ENCODE results near the gene ACAA1.
A peak's percentile ranks its signal among the peaks of the same experiment; 100 is the strongest.
"Not testable (repeated sequence)": the region's sequence is repeated elsewhere in the genome, so short reads cannot be mapped to it uniquely, and the experiment has no call there.

The ACAA1 gene

DNA sequence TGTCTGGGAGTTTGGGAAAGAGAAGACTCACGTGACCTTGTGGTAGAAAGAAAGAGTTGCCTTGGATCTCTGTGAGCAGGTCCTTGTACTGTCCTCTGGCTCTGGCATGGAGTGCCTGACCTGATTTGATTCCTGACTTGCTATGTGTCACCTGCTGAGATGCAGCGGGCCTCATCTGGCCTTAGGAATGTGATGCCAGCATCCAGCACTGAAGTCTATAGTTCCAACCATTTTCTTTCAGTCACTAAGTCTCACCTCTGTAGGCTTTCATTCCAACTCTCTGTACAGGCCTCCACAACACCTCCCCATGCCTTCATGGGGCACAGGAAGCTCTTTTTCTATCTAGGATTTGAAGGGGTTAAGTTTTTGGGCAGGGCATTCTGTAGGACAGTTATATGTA lies 16.3 kb upstream of the ACAA1 start:
- no peak for DNase-seq

DNA sequence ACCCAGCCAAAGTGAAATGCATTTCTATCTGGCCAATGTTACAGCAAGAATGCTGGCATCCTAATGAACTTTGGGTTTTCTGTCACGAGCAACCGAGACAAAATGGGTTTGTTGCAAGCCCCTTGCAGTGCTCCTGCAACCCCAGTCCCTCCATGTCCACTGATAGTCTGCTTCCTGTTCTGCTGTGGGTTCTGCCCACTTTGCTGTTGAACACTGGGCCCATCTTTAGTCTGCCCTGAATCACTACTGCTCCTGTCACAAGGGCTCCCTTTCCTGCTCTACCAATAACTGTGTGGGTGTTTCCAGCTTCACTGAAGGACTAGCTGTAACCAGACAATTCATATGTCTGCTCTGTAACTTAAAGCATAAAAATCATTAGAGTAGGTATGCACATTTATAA lies 15.7 kb upstream of the ACAA1 start:
- DNase-seq = no peak

DNA sequence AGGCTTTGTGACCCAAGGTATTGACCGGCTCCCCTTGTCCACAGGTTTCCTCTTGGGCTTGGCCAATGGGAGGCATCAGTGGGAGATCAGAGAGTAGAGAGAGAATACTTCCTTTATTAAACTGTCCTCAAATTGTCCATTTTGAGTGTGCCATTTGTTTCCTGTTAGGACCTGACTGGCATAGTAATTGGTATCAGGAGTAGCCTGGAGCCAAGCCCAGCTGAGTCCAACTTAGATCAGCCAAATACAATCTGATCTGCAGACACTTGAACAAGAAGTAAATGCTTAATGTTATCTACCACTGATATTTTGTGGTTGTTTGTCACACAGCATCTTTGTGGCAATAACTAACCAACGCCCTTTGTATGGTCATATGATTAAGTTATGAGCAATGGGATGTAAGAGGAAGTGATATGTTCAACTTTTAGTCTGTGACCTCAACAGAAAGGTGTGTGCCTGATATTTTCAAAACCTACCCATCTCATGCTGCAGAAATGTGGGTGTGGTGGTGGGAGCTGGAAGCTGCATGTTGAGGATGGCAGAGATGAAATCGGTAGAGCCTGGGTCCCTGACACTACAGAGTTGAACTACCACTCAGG lies 14.8 kb upstream of the ACAA1 start:
- no peak for DNase-seq

DNA sequence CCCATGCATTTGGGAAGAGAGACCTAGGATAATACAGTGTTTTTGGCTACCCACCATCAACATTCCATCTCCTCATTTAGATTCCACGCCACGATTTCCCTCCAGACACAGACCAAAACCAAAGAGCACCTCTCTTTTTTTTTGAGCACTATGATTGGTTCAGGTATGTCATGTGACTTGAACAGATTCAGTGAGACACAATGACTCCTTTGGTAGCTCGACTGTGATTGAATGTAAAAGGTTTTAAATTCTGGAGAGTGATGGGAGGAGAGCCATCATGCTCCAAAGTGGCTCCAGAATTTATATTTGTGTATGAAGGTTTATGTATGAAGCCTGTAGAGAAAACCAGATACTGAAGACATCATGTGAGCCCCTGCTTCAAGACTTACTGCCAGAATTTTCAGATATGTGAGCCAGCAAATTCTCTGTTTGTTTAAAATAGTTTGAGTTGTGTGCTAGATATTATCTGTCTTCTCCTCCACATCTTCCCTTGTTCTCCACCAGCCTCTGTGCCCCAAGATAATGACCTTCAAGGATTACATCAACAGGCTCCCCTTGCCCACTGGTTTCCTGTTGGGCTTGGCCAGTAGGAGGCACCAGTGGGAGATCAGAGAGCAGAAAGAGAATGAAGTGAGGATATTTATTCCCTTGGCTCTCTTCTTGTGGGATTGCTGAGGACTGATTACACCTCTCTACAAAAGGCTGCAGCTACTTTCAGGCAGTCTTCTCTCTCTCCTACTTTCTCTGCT lies 14.0 kb upstream of the ACAA1 start:
- no peak for DNase-seq

DNA sequence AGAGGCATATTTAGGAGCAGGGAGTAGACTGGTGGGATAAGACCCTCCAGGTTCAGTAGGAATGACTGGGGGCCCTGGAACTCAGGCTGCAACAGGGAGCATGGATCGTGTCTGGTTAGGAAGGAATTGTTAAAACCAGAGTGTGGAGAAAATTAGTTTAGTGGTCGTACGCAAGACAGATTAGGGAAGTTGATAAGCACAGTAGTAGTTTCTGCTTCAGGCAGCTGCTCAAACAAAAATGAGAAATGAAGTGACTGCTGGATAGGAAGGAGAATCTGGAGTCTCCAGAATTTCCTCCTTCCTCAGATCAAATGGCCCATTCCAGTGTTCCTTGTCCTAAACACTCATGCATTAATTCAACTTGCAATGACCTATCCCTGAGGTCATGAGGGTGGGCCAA lies 12.8 kb upstream of the ACAA1 start:
- no peak for DNase-seq

DNA sequence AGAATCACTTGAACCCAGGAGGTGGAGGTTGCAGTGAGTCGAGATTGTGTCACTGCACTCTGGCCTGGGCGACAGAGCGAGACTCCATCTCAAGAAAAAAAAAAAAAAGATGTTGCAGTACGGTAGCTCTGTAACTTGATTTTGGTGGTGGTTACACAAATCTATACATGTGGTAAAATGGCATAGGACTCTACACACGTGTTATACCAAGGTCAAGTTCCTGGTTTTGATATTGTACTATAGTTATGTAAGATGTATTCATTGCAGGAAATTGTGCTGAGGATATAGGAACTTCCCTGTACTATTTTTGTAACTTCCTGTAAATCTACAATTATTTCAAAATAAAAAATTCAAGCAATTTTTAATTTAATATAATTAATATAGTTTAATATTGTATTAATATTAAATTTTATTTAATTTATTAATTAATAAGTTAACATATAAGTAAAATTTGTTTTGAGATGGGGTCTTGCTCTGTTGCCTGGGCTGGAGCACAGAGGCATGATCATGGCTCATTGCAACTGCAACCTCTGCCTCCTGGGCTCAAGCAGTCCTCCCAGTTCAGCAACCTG lies 11.5 kb upstream of the ACAA1 start:
- no peak for DNase-seq

DNA sequence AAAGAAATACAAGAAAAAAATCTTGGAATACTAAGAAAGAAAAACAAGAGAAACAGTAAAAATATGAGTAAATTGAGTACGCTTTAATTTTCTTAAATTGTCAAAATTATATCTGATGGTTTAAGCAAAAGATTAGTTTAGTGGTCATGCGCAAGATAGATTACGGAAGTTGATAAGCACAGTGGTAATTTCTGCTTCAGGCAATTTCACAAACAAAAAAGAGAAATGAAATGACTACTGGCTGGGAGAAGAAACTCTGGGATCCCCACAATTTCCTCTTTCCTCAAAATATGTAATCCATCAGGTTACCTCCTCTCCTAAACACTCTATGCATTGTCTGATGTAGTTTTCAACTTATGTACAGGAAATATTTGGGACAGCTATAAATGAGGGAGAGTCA lies 10.5 kb upstream of the ACAA1 start:
- no peak for DNase-seq

DNA sequence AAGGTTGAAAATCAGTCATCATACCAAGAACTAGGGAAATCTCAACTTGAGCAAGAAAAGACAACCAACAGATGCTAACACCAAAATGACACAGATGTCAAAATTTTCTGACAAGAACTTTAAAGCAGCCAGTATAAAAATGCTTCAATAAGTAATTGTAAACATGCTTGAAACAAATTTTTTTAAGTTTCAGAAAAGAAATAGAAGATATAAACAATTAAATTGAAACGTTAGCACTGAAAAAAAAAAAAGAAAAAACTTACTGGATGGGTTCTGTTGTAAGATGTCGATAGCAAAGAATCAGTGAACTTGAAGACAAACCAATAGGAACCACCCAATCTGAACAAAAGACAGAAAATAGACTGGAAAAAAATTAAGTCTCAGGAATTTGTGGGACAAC lies 9.6 kb upstream of the ACAA1 start:
- DNase-seq = no peak

DNA sequence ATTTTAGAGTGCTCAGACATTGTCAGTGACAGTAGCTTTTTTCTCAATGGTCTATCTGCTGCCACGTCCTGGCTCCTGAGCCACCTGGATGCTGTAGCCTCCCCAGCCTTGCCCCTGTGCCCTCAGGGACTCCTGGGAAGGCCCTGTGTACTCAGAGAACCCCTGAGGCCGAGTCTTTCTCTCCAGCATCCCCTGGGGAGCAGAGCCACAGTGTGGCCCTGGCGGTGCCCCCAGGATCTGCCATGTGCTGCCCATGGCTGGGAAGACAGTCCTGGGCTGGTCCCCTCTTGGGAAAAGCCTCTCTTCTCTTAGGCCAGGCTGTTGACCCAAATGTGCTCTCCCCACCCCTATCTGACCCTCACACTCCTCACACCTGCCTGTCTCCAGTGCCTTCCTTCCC lies 6.6 kb upstream of the ACAA1 start:
- DNase-seq = no peak

DNA sequence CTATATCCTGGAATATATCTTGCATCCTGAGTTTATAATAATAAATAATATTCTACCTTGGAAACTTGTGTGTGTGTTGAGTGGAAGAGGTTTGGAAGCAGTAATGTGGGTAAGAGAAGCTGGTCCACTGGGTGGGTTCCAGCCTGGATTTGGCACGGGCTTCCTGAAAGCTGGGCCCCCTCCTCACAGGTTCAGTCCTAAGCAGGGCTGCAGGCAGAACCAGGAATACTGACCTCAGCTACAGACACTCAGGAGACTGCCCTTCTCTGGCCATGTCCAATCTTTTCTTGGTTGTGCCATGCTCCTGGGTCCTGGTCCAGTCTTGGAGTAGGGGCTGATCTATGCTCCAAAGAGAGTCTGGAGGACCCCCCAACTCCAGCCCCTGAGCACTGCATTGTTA lies 6.0 kb upstream of the ACAA1 start:
- no peak for DNase-seq

DNA sequence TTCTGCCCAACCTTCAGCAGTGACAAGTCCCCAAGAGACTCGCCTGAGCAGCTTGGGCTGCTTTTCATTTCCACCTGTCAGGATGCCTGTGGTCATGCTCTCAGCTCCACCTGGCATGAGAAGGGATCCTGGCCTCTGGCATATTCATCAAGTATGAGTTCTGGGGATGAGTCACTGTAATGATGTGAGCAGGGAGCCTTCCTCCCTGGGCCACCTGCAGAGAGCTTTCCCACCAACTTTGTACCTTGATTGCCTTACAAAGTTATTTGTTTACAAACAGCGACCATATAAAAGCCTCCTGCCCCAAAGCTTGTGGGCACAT lies 5.0 kb upstream of the ACAA1 start:
- DNase-seq = no peak

DNA sequence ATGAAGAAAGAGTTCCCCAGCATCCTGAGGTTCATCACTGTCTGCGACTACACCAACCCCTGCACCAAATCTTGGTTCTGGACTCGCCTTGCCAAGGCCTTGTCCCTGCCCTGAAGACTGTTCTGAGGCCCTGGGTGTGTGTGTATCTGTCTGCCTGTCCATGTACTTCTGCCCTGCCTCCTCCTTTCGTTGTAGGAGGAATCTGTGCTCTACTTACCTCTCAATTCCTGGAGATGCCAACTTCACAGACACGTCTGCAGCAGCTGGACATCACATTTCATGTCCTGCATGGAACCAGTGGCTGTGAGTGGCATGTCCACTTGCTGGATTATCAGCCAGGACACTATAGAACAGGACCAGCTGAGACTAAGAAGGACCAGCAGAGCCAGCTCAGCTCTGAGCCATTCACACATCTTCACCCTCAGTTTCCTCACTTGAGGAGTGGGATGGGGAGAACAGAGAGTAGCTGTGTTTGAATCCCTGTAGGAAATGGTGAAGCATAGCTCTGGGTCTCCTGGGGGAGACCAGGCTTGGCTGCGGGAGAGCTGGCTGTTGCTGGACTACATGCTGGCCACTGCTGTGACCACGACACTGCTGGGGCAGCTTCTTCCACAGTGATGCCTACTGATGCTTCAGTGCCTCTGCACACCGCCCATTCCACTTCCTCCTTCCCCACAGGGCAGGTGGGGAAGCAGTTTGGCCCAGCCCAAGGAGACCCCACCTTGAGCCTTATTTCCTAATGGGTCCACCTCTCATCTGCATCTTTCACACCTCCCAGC lies 4.4 kb upstream of the ACAA1 start:
- DNase-seq = no peak

DNA sequence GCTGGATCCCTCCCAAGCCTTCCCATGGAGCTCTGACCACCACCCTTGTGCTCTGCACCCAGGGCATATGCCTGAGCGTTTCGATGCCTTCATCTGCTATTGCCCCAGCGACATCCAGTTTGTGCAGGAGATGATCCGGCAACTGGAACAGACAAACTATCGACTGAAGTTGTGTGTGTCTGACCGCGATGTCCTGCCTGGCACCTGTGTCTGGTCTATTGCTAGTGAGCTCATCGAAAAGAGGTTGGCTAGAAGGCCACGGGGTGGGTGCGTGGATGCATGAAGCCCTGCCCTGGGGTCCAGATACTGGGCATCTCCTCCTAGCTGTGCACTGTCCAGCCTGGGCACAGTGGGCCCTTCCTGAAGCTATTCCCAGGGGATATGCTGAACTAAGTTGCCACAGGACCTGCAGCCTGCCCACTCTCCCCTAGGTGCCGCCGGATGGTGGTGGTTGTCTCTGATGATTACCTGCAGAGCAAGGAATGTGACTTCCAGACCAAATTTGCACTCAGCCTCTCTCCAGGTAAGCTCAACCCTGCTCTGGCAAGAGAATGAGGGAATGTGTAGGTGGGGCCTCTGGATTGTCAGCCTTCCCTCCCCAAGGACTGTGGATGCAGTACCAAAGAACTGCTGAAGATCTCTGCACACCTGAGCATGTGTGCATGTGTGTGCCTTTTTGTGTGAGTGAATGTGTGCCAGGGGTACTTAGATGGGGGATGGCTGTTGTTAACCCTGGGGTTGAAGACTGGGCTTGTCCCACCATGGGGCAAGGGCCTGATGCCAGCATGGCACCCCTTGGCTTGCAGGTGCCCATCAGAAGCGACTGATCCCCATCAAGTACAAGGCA lies 3.6 kb upstream of the ACAA1 start:
- DNase-seq = no peak

DNA sequence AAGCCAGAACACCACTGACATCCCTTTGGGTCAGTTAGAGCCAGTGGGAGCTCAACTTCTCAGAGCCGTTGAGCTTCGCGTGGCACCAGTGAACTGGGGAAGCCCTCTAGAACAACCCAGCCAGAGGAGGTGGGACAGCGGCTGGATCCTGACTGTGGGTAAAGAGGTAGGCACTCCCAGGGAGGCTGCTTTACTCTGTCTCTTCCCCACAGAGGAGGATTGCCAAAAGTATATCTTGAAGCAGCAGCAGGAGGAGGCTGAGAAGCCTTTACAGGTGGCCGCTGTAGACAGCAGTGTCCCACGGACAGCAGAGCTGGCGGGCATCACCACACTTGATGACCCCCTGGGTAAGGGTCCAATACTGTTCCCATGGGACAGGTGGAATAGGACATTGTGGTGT lies 2.7 kb upstream of the ACAA1 start:
- DNase-seq = no peak

DNA sequence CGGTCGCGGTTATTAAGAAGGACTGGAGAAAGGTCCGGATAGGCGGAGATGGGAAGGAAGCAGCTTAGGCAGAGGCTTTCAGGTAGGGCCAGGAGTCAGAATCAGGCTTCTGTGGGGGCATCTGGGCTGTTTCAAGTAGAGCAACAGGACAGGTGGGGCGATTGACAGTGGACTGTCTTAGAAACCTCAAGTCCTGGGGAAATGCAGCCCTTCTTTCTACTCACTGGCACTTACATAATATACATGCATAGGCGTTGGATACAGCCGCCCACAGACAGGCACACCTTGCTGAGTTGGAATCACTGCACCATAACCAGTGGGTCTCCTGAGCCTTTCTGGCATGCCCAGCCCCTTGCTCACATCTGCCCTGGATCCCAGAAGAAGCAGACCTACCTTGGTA lies 2.3 kb upstream of the ACAA1 start:
- DNase-seq = no peak

DNA sequence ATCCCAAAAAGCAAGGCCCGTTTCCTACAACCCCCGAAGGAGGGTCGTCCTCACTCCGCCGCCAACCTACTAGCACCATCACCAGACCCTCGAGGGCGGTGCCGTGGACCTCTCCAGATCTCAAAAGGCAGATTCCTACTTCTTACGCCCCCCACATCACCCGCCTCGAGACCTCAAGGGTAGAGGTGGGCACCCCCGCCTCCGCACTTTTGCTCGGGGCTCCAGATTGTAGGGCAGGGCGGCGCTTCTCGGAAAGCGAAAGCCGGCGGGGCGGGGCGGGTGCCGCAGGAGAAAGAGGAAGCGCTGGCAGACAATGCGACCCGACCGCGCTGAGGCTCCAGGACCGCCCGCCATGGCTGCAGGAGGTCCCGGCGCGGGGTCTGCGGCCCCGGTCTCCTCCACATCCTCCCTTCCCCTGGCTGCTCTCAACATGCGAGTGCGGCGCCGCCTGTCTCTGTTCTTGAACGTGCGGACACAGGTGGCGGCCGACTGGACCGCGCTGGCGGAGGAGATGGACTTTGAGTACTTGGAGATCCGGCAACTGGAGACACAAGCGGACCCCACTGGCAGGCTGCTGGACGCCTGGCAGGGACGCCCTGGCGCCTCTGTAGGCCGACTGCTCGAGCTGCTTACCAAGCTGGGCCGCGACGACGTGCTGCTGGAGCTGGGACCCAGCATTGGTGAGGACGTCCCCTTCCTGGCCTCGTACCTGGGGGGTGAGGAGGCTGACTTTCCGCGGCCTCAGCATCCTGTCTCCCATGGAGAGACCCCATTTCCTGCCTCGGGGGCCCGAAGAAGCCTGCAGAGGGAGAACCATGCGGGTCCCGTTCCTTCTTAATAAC lies 1.6 kb upstream of the ACAA1 start, which contains the start of gene MYD88:
Gene MYD88, plus strand, starts transcription at position 313 of the 842 bp plus-strand sequence. Its CDS starts 40 bp downstream, at position 353.
- DNase-seq = peak; percentile 82

DNA sequence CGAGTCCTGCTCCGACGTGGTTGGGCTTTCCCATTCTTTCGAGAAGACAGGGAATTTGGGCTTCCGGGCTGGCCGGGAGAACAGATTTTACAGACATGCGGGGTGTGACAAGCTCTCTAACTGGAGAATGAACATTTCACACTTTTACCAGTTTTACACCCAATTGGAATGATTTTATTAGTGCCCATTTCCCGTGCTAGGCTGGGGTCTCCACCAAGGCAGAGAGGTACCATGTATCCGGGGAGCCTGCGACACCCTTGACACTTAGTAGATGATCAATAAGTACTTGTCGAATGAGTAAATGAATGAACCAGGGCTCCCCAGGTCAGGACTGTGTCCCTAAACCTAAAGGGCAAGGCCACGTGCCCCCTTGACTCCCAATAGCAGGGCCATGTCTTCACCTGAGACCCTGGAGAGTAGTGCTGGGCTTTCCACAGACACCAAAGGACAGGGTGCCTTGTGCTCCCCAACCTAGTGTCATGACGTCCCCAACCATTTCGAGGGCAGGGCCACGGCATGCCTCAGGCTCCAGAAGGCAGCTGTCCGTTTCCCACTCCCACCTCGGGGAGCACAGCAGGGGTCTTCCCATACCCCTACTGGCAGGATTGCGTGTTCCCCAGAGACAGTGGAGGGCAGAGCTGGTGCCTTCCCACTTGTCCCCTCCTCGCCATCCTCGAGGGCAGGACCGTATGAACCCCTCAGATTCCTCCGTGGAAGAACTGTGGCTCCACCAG lies 855 bp upstream of the ACAA1 start:
- peak; percentile 20 for DNase-seq

DNA sequence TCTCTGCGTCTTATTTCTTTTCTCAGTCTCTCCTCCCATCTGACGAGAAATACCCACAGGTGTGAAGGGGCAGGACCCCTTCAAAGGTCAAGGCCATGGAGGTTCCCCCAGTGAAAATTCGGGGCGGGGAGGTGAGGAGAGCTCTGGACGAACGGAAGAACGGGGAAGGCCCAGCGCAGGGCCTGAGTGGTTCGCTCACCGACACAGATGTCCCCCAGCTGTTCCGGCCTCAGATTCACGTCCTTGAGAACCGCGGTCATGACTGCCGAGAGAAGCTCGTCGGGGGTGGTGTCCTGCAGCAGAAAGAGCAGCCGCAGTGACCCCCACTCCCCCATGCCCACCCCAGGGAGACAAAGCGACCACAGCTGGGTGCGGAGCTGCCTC lies 542 bp downstream of the ACAA1 start:
- peak; percentile 17 for DNase-seq

DNA sequence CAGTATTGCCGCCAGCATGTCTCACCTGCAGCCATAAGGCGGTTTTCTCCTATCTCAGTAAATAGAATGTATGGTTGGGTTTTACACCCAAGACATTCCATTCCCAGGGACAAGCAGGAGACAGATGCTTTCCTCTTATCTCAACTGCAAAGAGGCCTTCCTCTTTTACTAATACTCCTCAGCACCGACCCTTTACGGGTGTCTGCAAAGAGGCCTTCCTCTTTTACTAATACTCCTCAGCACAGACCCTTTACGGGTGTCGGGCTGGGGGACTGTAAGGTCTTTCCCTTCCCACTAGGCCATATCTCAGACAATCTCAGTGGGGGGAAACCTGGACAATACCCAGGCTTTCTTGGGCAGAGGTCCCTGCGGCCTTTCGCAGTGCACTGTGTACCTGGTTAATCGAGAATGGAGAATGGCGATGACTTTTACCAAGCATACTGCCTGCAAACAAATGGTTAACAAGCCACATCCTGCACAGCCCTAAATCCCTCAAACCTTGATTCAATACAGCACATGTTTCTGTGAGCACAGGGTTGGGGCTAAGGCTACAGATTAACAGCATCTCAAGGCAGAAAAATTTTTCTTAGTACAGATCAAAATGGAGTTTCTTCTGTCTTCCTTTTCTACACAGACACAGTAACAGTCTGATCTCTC lies 1.2 kb downstream of the ACAA1 start:
- peak; percentile 16 for DNase-seq

DNA sequence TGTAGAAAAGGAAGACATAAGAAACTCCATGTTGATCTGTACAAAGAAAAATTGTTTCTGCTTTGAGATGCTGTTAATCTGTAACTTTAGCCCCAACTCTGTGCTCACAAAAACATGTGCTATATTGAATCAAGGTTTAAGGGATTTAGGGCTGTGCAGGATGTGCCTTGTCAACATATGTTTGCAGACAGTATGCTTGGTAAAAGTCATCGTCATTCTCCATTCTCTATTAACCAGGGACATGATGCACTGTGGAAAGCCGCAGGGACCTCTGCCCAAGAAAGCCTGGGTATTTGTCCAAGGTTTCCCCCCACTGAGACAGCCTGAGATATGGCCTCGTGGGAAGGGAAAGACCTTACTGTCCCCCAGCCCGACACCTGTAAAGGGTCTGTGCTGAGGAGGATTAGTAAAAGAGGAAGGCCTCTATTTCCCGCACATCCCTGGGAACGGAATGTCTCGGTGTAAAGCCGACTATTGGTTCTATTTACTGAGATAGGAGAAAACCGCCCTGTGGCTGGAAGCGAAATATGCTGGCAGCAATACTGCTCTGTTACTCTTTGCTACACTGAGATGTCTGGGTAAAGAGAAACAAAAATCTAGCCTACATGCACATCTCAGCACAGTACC lies 2.3 kb downstream of the ACAA1 start:
- DNase-seq = not testable (repeated sequence)

All from stimulated activated CD4-positive, alpha-beta T cell treated with anti-CD3 and anti-CD28 coated beads, Interleukin-4, amount 100 ng/mL, for 24 hours (primary cell).